Sigmoid colon (tissue), 4 donors: ENCODE results near the gene CDX1.

ENCODE experiments used
- POLR2A ChIP-seq, 2 donors: fragments of 450-650 bp; IDR thresholded peaks; one replicate each; pipeline ENCODE4 v1.6.1; 2016; ENCODE audit warnings: antibody characterized with exemption in 2 of 2, mild to moderate bottlenecking in 2 of 2, moderate library complexity in 2 of 2
- POLR2AphosphoS5 ChIP-seq, 4 donors: sonication (generic); formaldehyde crosslinking; IDR thresholded peaks; one replicate each; pipeline ENCODE4 v1.6.1; 2017; ENCODE audit warnings: antibody characterized with exemption in 4 of 4

DNA sequence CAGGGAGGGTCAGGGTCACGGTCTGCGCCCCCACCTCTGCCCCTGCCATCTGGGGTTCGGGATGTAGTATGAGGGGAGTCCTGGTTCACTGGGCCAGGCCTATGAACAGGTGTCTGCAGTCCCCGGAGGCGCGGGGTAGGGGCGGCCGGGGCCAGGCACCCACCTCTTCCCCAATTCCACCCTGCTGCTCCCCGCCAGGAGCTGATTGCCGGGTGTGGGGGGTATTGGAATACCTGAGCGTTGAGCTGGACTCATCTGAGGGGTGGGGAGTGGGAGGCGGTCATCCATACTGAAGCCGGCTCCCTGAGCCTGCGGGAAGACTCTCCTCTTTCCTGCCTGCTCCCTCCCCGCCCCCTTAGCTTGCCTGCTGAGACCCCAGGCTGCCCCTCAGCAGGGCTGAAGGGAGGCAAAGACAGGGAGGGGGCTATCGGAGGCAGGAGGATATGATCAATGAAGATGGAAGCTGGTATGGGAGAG, 24.0 kb downstream of the CDX1 start:
- TF ChIP-seq POLR2A (IDR thresholded peaks at IDR 0.05), result no peak
- TF ChIP-seq POLR2AphosphoS5 (IDR thresholded peaks at IDR 0.05), result no peak
